Activated CD8-positive, alpha-beta memory T cell treated with anti-CD3 and anti-CD28 coated beads, Interleukin-2, amount 50 U/mL, for 48 hours (primary cell): ENCODE data around the gene THPO.

Source experiments
- DNase-seq: peaks from one replicate; pipeline ENCODE4 v3.0.0-alpha.2; 2020

THPO gene

GRCh38 chr3:184361932-184362667, 15.9 kb downstream of the THPO start:
- peak; percentile 82 for DNase-seq

- peak; percentile 79 for DNase-seq
Measured at GRCh38 chr3:184361532-184361931, 16.5 kb downstream of the THPO start, which contains the start of the genes CLCN2 and POLR2H. Gene CLCN2, minus strand, starts transcription at chr3:184361605. Its CDS starts 126 bp downstream, at chr3:184361479. Gene POLR2H, plus strand, starts transcription at chr3:184361710. Its CDS starts 1,783 bp downstream, at chr3:184363493.

GRCh38 chr3:184360929-184361531, 17.0 kb downstream of the THPO start:
- no peak for DNase-seq

GRCh38 chr3:184360070-184360928, 17.7 kb downstream of the THPO start:
- DNase-seq = no peak

GRCh38 chr3:184359610-184360009, 18.4 kb downstream of the THPO start:
- no peak for DNase-seq

GRCh38 chr3:184358921-184359350, 19.1 kb downstream of the THPO start:
- no peak for DNase-seq

- DNase-seq = no peak
Measured at GRCh38 chr3:184358124-184358767, 19.8 kb downstream of the THPO start.

GRCh38 chr3:184357248-184358123, 20.5 kb downstream of the THPO start:
- no peak for DNase-seq

GRCh38 chr3:184355261-184356040, 22.6 kb downstream of the THPO start:
- no peak for DNase-seq

- no peak for DNase-seq
Measured at GRCh38 chr3:184354754-184355153, 23.3 kb downstream of the THPO start.

- peak; percentile 89 for DNase-seq
Measured at GRCh38 chr3:184354121-184354728, 23.8 kb downstream of the THPO start.

- DNase-seq = no peak
Measured at GRCh38 chr3:184353546-184353941, 24.5 kb downstream of the THPO start.

GRCh38 chr3:184352897-184353545, 25.0 kb downstream of the THPO start:
- no peak for DNase-seq

- no peak for DNase-seq
Measured at GRCh38 chr3:184352149-184352785, 25.7 kb downstream of the THPO start.

- DNase-seq = no peak
Measured at GRCh38 chr3:184351511-184352148, 26.4 kb downstream of the THPO start.

- no peak for DNase-seq
Measured at GRCh38 chr3:184350618-184351017, 27.4 kb downstream of the THPO start.

GRCh38 chr3:184349563-184350470, 28.2 kb downstream of the THPO start:
- no peak for DNase-seq

GRCh38 chr3:184348057-184348382, 30.0 kb downstream of the THPO start:
- DNase-seq = no peak
